ENCODE data around the gene NSMCE1. TPM values are rescaled to one million over a fixed set of nuclear protein-coding genes. Genes with fewer than 3 reads are reported as not detected.

NSMCE1 gene
- total and polyA plus RNA-seq, 3 donors from 2014 or later = 58.1 to 135 (median 71.1) TPM

DNA sequence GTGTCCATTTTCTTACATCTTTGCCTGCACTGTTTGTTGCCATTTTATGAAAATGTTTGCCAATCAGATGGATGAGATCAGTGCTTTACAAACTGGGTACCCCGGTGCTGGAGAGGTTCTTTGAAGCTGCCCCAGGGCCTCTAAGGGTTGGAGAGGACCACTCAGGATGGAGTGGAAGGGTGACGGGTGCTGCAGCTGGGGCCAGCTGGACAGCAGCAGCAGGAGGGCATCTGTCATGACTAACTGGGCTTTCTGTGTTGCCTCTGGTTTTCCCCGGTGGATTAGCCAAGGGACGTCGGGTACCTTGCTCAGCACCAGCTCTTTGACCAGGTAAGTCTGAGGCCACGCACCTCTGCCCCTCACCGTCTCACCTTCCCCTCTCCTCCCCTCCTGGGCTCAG, 52.9 kb downstream of the NSMCE1 start:
- no peaks in the 10 kb centered on the region for H3K27me3 ChIP-seq
- no peaks in the 10 kb centered on the region for H3K36me3 ChIP-seq (ENCODE audit: low read depth, missing control alignments)
- no peaks in the 10 kb centered on the region for H3K9me3 ChIP-seq
- 93 to 94% methylated on average over 3 to 7 of the region's 7 CpGs for WGBS, 2 donors
- H3K4me1 ChIP-seq = no peaks in the 10 kb centered on the region
- TF ChIP-seq POLR2A (IDR thresholded peaks at IDR 0.05) = no peak
- TF ChIP-seq, protein P1, sequence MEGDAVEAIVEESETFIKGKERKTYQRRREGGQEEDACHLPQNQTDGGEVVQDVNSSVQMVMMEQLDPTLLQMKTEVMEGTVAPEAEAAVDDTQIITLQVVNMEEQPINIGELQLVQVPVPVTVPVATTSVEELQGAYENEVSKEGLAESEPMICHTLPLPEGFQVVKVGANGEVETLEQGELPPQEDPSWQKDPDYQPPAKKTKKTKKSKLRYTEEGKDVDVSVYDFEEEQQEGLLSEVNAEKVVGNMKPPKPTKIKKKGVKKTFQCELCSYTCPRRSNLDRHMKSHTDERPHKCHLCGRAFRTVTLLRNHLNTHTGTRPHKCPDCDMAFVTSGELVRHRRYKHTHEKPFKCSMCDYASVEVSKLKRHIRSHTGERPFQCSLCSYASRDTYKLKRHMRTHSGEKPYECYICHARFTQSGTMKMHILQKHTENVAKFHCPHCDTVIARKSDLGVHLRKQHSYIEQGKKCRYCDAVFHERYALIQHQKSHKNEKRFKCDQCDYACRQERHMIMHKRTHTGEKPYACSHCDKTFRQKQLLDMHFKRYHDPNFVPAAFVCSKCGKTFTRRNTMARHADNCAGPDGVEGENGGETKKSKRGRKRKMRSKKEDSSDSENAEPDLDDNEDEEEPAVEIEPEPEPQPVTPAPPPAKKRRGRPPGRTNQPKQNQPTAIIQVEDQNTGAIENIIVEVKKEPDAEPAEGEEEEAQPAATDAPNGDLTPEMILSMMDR (IDR thresholded peaks at IDR 0.05) = no peak
- H3K27ac ChIP-seq = no peak overlapping the region
- DNase-seq = no peak
- intact Hi-C loops (cut with DNase I; ENCODE audit: low total_unique reads) = no loop called here
- H3K4me3 ChIP-seq = no peak overlapping the region

- Histone ChIP-seq H3K36me3 (ENCODE audit: low read depth, missing control alignments) (no peaks in the 10 kb centered on the region), H3K27me3 (no peaks in the 10 kb centered on the region), H3K4me1 (no peaks in the 10 kb centered on the region), H3K27ac (no peak overlapping the region), H3K9me3 (no peaks in the 10 kb centered on the region), H3K4me3 (no peak overlapping the region)
- 88 to 92% methylated on average over 19 of the region's 19 CpGs for WGBS, 2 donors
- no peak for DNase-seq
- TF ChIP-seq, protein P1 (IDR thresholded peaks at IDR 0.05) = no peak
- TF ChIP-seq POLR2A (IDR thresholded peaks at IDR 0.05) = no peak
- intact Hi-C loops (cut with DNase I; ENCODE audit: low total_unique reads) = no loop called here
Measured at GRCh38 chr16:27214084-27214961, 54.2 kb downstream of the NSMCE1 start.

GRCh38 chr16:27211026-27211425, 57.5 kb downstream of the NSMCE1 start:
- Histone ChIP-seq H3K27me3 (no peaks in the 10 kb centered on the region), H3K27ac (no peak overlapping the region), H3K4me1 (no peaks in the 10 kb centered on the region), H3K4me3 (no peak overlapping the region), H3K9me3 (no peaks in the 10 kb centered on the region), H3K36me3 (ENCODE audit: low read depth, missing control alignments) (no peaks in the 10 kb centered on the region)
- 94 to 96% methylated on average over 10 of the region's 10 CpGs for WGBS, 2 donors
- intact Hi-C loops (cut with DNase I; ENCODE audit: low total_unique reads) = no loop called here
- TF ChIP-seq, protein P1 (IDR thresholded peaks at IDR 0.05) = no peak
- TF ChIP-seq POLR2A (IDR thresholded peaks at IDR 0.05) = no peak
- DNase-seq = no peak

GRCh38 chr16:27210174-27210573, 58.4 kb downstream of the NSMCE1 start:
- no peaks in the 10 kb centered on the region for H3K4me1 ChIP-seq
- no peaks in the 10 kb centered on the region for H3K36me3 ChIP-seq (ENCODE audit: low read depth, missing control alignments)
- intact Hi-C loops (cut with DNase I; ENCODE audit: low total_unique reads) = no loop called here
- H3K27me3 ChIP-seq = no peaks in the 10 kb centered on the region
- H3K9me3 ChIP-seq = no peaks in the 10 kb centered on the region
- no peak overlapping the region for H3K4me3 ChIP-seq
- no peak for DNase-seq
- WGBS, 2 donors = 88 to 94% methylated on average over 17 of the region's 17 CpGs
- no peak for TF ChIP-seq POLR2A (IDR thresholded peaks at IDR 0.05)
- TF ChIP-seq, protein P1 (IDR thresholded peaks at IDR 0.05) = no peak
- no peak overlapping the region for H3K27ac ChIP-seq

- H3K4me3 ChIP-seq = no peak overlapping the region
- TF ChIP-seq, protein P1 (IDR thresholded peaks at IDR 0.05) = no peak
- no peak for TF ChIP-seq POLR2A (IDR thresholded peaks at IDR 0.05)
- no peaks in the 10 kb centered on the region for H3K36me3 ChIP-seq (ENCODE audit: low read depth, missing control alignments)
- intact Hi-C loops (cut with DNase I; ENCODE audit: low total_unique reads) = no loop called here
- H3K4me1 ChIP-seq = peaks cover 3% of the 10 kb centered on the region
- H3K27ac ChIP-seq = no peak overlapping the region
- 89 to 94% methylated on average over 8 of the region's 8 CpGs for WGBS, 2 donors
- H3K9me3 ChIP-seq = no peaks in the 10 kb centered on the region
- no peak for DNase-seq
- H3K27me3 ChIP-seq = no peaks in the 10 kb centered on the region
Measured at GRCh38 chr16:27209591-27209990, 59.0 kb downstream of the NSMCE1 start.

Measured in testis (tissue), 3 donors.